Activated CD4-positive, alpha-beta T cell treated with anti-CD3 and anti-CD28 coated beads for 4 hours (primary cell): ENCODE data around the gene COA7.
"Not testable (repeated sequence)": the region's sequence is repeated elsewhere in the genome, so short reads cannot be mapped to it uniquely, and the experiment has no call there.

ENCODE experiments used
- DNase-seq, 2 donors: peaks; one replicate each; pipeline ENCODE4 v3.0.0-alpha.2; 2020

Gene COA7

DNA sequence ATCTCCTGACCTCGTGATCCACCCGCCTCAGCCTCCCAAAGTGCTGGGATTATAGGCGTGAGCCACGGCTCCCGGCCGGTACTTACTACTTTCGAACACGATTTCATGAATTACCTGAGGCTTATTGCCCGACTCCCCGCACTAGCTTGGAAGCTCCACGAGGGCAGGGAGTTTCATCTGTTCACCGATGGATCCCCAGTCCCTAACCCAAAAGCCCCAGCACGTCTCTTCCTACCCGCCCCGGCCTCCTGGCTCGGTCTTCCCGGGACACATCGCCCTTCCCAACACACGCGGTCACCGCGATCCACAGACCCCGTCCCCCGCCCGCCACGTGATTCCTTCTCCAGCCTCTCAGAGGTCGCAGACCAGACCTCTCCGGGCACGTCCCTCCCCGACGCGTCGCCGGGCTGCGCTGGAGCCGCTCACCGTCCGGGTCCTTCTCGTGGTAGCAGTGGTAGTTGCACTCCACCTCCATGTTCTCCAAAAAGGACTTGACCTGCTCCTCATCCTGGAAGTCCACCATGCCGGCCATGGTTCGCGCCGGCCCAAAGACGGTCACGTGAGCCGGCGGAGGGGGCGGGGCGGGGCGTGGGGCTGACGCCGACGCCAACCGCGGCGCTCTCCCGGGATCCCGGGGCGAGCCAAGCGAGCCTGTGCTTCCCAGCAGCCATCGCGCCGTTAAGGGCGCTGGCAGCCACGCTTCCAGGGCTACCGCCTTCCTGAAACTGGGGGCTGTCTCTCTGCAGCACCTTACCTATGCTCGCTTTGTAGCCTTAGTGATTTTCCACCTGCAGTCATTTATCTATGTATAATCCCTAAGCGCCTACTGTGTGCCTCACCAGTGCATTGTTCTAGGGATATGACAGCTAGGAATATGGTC, at the start of gene COA7:
TSS of gene COA7 (minus strand) at position 553 of the 880 bp plus-strand sequence. CDS start at position 532, 21 bp downstream.
- DNase-seq: peak; percentile 43 to 50

GRCh38 chr1:52747450-52747849, 49.3 kb upstream of the COA7 start:
- no peak for DNase-seq

GRCh38 chr1:52746189-52746588, 48.0 kb upstream of the COA7 start:
- DNase-seq: no peak

DNA sequence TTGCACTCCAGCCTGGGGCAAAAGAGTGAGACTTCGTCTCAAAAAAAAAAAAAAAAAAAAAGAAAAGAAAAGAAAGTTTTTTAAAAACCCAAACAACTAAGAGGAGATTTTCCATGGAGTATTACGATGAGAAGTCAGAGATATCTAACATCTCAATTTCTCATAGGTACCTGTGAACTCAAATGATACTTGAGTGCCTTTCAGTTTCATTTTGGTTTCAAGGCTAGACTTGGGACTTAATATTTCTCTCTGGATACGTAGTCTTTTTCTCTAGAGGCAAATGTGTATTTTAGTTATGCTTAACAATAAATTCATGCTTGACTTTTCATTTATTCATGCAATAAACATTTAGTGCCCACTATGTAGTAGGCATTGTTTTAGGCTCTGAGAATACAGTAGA, 43.1 kb upstream of the COA7 start:
- no peak for DNase-seq

DNA sequence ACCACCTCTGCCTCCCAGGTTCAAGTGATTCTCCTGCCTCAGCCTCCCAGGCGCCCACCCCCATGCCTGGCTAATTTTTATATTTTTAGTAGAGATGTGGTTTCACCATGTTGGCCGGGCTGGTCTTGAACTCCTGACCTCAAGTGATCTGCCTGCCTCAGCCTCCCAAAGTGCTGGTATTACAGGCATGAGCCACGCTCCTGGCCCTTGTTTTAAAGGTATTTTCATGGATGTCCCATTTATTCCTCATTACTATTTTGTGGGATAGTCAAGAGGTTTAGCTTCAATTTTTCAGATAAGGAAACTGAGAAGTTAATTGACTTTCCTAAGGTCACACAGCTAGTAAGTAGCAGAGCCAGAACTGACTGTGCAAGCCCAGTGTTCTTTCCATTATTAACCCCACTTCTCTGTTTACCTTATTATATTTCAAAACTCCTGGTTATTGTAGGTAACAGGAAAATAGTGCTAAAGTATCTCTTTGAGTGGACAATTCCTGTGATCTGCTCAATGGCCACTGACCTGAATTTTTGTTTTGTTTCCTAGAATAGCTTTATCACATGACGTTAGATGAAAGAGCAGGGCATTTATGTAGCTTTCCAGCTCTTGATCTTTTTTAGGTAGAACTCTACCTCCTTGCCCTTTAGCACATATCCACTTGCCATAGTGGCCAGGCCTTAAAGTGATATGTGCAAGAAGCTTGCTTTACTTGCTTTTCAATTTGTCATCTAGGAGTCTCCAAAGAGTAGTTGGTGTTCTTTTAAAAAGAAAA, 41.7 kb upstream of the COA7 start:
- no peak for DNase-seq

DNA sequence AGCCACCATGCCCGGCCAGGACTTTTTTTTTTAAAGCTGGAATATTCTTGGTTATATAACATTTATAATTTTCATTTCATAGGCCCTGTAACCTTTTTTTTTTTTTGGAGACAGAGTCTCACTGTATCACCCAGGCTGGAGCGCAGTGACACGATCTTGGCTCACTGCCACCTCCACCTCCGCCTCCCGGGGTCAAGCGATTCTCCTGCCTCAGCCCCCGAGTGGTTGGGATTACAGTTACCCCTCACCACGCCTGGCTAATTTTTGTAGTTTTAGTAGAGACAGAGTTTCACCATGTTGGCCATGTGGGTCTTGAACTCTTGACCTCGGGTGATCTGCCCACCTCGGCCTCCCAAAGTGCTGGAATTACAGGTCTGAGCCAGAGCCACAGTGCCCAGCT, 40.7 kb upstream of the COA7 start:
- no peak for DNase-seq

- DNase-seq: no peak
Observed at GRCh38 chr1:52738148-52738547, 40.0 kb upstream of the COA7 start.

DNA sequence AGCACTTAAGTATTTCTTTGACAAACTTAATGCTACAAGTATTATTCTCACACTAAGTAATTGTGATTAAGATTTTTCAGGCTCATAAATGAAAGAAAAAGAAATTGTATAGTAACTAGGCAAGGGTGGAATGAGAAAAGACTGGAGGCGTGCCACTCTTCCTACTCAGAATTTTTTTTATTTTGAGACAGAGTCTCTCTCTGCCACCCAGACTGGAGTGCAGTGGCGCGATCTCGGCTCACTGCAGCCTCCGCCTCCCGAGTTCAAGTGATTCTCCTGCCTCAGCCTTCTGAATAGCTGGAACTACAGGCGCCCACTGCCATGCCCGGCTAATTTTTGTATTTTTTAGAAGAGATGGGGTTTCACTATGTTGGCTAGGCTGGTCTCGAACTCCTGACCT, 37.2 kb upstream of the COA7 start:
- DNase-seq: not testable (repeated sequence)

- no peak for DNase-seq
Observed at GRCh38 chr1:52733368-52733767, 35.2 kb upstream of the COA7 start.

- DNase-seq: no peak
Observed at GRCh38 chr1:52727956-52728656, 30.0 kb upstream of the COA7 start.

DNA sequence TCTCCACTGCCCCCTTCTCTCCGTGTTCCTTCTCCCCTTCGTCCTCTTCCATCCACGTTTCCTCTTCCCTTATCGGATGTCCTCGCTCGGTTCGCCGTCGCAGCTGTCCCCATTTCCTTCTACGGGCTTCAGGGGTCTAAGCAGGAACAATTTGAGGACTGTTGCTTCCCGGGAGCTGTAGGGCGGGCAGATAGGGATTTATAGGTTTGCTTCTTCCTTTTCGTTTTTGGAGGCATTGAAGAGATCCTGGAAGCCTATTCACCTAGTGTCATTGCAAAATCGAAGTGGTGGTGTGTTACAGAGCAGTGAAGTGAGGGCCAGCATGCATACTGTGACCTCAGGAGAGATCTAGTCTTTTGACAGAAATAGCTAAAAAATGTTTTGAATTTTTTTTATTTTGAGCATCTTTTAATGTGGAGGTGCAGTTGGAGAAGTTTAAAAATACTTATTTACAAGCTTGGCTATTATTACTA, 29.0 kb upstream of the COA7 start:
- no peak for DNase-seq

DNA sequence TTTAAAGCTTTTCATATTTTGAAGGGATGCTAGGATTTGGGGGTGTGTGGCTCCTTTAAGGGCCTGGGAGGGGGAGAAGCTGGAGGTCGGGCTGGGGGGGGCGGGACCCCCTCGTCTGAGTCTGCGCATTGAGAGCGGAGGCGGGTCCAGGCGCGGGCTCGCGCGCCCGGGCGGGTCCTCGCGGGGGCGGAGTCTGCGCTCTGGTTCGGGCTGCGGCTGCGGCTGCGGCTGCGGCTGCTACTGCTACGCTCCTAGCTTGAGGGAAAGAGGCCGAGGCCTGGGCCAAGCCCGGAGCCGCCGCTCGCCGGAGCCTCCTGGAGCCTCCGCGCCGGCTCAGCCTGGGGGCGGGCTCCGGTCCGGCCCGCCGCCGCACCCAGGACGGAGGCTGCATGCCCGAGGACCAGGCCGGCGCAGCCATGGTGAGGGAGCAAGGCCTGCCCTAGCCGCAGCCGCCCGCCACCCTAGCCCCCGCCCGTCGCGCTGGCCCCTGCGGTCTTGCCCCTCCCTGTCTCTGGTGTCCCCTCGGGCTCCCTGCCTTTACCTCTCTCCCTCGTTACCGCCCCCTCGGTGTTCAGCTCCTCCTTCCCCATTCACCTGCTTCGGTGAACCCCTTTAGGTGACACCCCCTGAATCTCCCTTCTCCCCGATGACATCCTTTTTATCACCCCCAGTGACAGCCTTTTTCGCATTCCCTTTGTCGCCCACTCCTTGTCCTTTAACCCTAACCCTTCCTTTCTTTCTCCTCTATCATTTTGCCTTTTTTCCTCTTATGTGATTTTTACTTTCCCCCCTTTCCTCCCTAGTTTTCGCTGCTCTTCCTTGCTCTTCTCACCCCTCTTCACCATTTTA, 28.3 kb upstream of the COA7 start, which contains the start of gene ZYG11B:
TSS of gene ZYG11B (plus strand) at position 189 of the 849 bp plus-strand sequence. CDS start at position 390, 201 bp downstream.
- DNase-seq: peak; percentile 89

DNA sequence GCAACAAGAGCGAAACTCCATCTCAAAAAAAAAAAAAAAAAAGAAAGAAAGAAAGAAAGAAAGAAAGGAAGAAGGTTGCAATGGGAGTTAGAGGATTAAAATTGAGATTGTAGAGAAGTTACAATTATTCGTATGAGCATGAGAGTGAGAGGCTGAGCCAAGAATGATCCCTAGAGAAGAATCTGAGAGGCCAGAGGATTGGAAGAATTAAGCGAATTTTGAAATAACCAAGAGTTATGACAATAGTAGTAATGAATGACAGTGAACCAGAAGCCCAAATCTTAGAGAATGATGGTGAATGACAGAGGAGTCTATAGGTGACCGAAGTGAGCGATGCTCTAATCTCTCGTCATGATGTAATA, 27.7 kb upstream of the COA7 start:
- DNase-seq: no peak

- no peak for DNase-seq
Observed at GRCh38 chr1:52723260-52723659, 25.1 kb upstream of the COA7 start.

GRCh38 chr1:52715296-52715695, 17.1 kb upstream of the COA7 start:
- not testable (repeated sequence) for DNase-seq

DNA sequence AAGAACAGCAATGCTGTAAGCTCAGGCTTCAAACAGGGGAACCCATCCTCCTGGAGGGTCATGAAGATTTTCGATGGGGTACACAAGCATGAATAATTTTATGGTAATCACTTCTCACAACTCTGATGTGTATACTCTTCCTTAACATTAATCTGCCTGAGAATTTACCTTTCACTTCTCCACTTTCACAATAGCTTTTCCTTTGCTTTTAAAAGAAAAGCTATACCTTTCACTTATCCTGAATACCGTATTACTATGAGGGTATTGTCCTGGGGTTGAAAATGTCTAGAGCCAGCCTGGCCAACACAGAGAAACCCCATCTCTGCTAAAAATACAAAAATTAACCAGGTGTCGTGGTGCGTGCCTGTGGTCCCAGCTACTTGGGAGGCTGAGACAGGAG, 15.4 kb upstream of the COA7 start:
- no peak for DNase-seq

GRCh38 chr1:52709016-52709415, 10.9 kb upstream of the COA7 start:
- no peak for DNase-seq

DNA sequence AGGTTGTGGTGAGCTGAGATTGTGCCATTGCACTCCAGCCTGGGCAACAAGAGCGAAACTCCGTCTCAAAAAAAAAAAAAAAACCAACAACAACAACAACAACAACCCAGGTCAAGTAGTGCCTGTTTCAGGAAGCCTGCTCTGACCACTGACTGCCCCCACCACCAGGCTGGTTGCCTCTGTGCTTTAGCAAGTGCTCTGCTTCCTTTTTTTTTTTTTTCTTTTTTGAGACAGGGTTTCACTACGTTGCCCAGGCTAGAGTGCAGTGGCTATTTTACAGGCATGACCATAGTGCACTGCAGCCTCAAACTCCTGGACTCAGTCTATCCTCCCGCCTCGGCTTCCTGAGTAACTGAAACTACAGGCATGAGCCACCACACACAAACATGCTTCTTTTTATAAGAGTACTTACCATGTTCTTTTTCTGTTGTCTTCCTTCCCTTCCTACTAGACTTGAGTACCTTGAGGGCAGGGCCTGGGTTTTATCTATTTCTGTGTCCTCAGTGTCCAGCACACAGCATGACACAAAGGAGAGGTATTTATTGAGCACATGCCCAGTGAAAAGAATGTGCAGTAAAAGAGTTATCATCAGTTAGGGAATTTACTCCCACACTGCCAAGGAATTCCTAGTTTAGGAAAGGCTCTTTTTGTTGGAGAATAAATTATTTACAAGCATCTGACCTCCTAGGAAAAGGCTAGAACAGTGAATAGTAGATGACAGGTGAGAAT, 9.9 kb upstream of the COA7 start:
- DNase-seq: no peak

- no peak for DNase-seq
Observed at GRCh38 chr1:52706941-52707926, 9.1 kb upstream of the COA7 start.

DNA sequence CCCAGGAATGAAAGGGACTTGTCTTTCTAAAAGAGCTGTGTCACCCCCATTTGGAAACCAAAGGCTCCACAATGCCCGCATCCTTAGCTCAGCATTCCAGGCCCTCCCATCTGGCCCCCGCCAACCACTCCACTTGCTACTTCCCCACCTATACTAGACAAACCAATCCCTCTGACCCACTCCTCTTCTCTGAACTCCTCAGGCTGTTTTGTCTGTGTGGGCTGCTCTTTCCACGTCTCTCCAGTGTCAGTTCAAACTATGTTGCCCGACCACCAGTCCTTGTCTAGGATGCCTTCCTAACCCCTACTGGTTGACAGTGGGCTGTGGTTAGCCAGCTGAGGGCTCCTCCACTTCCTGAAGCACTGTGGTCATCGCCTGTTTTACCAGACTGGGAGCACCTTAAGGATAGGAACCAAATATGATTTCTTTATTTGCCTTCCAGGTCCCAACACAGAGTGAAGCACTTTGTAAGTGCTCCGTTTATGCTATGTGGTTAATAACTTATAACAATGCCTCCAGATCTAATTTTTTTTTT, 8.1 kb upstream of the COA7 start:
- DNase-seq: no peak
